Measurements from ENCODE around the gene ST6GAL1.
A peak's percentile ranks its signal among the peaks of the same experiment; 100 is the strongest.
"Not testable (repeated sequence)": the region's sequence is repeated elsewhere in the genome, so short reads cannot be mapped to it uniquely, and the experiment has no call there.

ST6GAL1 gene

DNA sequence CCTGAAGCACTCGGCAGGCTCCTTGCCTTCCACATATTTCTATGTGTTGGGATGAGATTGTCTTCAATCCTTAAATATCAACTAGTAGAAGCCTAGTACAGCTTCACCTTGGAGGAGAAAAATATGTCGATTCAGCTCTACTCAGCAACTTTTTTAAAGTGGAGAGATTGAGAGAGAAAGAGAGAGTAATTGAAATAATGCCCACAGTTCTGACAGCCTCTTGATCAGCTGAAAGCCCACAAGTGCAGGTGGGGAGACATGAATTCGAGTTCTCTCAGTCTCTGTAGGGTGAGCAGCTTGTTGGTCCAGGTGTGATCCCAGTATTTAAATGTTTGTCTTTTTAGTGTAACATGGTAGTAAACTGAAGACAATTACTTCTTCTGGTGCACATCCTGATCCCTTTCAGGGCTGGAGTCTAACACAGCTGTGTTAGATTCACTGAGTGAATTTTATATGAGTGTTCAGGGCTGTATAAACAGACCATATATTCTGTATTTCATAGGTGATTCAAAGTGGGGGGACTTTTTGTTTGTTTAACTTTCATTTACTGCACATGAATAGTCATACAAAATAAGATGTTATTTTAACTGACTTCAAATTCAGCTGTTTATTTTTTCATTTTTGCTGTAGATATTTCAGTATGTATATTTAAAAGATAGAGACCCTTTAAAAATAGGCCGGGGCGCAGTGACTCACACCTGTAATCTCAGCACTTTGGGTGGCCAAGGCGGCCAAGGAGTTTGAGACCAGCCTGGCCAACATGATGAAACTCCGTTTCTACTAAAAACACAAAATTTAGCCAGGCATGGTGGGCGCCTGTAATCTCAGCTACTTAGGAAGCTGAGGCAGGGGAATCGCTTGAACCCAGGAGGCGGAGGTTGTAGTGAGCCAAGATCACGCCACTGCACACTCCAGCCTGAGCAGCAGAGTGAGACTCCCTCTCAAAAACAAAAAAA, 64.0 kb downstream of the ST6GAL1 start:
- DNase-seq (ENCODE audit: low read depth) = no peak

DNA sequence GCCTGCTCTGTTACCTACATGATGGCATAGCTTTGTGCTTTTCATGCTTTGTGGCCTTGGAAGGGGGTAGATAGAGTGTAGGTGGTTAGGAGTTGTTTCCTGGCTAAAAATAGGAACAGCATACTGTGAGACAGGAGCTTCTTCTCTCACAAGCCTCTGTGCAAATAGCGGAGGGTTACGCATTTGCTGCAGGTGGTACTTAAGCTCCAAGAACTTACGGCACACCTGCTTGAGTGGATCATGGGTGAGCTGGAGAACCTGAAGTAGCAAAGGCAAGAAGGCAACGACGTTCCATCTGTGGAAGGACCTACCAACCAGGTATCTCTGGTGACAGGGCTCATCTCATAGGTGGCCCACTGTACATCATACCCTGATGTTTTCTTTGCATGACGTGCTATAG, 66.0 kb downstream of the ST6GAL1 start:
- DNase-seq (ENCODE audit: low read depth) = no peak

DNA sequence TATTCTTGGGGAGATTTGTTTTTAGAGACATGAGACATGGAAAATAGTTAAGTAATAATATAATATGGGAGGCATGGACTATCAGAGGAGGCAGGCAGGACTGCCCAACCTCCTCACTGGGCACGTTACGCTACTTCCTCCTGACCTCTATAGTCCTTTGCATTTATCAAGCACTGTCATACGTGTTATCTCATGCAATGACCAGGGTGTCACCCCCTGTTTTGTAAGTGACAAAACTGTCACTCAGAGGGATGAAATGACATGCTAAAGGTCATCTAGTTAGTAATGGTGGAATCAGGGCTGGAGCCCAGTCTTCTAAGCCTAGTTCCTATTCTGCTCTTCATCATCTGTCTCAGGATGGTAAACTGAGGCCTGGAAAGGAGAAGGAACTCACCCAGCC, 66.7 kb downstream of the ST6GAL1 start:
- DNase-seq (ENCODE audit: low read depth) = no peak

DNA sequence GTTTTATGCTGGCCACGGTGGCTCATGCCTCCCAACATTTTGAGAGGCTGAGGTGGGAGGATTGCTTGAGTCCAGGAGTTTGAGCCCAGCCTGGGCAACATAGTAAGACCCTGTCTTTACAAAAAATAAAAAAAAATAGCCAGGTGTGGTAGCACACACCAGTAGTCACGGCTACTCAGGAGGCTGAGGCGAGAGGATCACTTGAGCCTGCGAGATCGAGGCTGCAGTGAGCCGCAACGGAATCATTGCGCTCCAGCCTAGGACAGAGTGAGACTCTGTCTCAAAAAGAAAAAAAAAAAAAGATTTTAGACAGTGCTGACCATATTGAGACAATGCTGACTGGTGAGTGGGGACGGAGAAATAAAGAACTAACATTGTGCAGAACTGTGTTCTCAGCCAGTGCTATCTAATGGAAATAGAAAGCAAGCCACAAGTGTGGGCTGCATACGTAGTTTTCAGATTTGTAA, 67.2 kb downstream of the ST6GAL1 start:
- DNase-seq (ENCODE audit: low read depth) = no peak

DNA sequence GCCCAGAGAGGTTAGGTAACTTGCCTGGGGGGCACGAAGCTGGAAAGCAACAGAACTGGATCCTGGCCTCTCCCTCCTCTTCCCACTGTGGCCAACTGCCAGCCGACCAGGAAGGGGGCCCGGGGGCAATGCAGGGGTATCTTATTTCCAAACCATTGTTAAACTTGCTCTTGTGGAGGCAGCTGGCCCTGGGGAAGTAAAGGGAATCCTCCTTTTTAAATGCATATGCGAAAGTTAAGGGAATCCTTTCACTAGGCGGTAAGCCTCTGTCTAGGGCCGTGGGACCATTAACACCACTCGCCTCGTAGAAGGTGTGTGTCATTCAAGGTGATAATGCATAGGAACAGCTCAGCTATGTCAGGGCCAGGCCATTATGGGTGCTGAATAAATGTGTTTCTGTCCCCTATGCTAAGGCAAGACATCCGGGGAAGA, 68.6 kb downstream of the ST6GAL1 start:
- no peak for DNase-seq (ENCODE audit: low read depth)

DNA sequence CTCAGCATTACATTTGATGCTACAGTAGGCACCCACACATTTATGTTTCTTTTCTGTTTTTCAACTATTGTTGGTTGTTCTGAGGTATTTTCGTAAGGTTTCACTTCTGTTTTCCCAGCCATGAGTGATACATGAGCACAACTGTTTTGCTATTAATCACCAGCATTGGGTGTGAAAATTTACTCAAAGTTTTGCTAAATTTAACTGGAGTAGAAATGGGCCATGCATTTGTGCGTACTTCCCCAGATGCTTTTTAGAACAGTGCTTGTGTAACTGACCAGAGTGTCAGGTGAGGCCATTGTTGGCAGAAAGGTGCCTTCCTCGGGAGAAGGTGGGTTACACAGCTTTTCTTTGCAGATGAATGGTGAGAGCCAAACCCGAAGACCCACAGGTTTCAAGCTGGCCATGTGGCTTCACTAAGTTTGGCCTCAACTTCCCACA, 70.4 kb downstream of the ST6GAL1 start:
- no peak for DNase-seq (ENCODE audit: low read depth)

DNA sequence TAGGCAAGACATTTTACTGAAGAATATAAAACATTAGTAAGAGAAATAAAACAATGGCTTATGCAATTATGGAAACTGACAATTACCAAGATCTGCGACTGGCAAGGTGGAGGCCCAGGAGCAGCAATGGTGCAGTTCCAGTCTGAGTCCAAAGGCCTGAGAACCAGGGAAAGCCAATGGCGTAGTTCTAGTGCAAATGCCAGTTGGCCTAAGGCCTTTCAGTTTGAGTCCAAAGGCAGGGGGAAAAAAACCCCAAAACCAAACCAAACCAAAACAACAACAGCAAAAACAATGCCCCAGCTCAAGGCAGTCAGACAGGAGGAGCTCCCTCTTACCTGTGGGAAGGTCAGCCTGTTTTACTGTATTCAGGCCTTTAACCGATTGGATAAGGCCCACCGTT, 72.6 kb downstream of the ST6GAL1 start:
- DNase-seq (ENCODE audit: low read depth) = no peak

DNA sequence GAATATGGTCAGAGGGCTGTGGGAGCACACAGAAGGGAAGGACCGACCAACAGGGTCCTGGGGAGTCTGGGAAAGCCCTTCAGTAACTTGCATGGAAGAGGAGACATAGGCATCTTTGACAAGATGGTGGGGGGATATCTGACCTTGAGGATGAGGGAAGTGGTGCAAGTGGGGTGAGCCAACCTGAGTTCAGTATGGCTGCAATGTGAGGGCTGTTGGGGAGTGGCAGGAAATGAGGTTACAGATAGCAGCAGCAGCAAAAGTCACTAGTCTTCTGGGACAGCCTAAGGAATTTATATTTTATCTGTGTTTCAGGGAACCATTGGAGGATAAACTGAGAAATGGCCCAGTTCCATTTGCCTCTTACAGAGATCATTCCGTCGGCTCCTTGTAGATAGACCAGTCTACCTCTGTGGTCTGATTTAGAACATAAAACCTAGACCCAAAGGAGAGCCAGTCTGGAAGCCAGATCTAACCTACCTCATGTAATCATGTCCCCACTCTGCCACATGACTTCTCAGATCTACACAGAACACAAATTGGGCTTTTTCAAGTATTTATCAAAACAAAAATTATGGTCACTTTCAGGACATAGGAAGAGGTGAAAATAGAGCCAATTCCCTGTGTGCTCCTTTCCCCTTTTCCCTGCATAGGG, 75.6 kb downstream of the ST6GAL1 start:
- DNase-seq (ENCODE audit: low read depth) = no peak

DNA sequence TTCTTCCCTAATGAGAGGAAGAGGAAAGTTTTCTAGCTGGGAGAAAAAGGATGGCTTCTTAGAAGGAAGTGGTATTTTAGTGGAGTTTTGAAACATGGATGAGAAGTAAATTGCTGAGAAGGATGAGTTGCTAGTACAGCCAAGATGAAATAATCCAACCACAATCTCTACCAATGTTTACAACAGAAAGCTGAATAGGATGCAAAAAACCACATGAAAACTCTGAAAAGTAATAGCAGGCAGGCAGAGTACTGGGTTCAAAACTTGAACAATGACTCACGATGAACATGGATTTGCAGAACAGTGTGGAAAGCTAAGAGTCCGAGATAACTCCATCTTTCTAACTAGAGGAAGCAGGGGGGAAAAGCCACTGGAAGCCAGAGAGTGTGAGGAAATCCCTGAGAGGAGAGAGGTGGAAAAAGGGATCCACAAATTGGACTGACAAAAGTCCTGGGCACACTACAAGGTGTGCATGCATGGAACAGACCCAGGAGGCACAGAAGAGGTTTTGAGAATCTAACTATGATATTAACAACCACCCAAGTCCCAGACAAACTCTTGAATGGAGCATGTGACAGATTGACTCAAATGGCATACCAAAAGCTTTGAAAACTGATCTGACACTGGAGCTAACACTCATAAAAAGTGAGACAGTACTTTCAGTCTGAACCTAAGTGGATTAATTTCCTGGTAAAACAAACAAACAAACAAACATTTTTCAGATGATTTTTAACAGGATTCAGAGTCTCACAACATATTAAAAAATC, 76.7 kb downstream of the ST6GAL1 start:
- DNase-seq (ENCODE audit: low read depth) = no peak

DNA sequence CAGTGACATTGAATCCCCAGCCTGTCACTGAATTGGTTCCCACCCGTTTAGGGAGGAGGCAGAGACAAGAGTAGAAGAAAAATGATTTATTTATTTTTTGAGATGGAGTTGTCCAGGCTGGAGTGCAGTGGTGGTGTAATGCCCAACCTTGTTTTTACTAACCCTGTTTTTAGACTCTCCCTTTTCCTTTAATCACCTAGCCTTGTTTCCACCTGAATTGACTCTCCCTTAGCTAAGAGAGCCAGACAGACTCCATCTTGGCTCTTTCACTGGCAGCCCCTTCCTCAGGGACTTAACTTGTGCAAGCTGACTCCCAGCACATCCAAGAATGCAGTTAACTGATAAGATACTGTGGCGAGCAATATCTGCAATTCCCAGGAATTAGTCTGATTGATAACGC, 80.1 kb downstream of the ST6GAL1 start:
- DNase-seq (ENCODE audit: low read depth) = not testable (repeated sequence)

DNA sequence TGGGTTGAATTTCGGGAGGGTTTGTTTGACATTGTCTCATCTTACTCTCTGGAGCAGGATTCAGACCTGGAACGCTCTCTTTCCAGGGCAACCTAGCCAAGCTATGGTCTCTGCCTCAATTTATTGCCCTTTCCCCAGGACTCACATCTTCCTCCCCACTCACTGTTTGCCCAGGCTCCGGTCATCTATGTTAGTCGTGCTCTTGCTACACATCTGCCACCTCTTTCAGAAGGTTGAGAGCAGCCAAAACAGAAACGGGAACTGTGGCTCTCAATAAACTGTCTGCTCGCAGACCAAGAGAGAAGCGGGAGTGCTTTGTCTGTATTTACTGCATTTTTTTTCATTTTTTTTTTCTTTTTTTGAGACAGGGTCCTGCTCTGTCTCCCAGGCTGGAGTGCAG, 81.6 kb downstream of the ST6GAL1 start:
- no peak for DNase-seq (ENCODE audit: low read depth)

DNA sequence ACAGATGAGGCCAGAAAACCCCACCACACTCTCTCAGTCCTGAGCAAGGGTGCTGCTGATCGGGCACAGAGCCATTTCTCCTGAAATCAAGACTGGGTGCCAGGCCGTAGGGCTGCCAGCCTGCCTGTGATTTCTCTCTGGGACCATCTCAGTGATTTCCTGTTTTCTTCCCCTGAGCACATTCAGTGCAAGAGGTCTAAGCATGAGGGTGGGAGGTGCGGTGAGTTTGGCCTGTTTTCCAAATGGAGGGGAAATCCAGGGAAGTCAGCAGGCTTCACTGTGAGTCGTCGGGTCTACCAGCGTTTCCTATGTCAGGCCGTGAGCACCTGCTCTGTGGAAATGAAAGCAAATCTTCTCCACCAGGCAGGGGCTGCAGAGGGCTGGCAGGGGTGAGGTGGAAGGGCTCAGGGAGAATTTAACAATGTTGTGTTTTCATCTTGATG, 82.3 kb downstream of the ST6GAL1 start:
- no peak for DNase-seq (ENCODE audit: low read depth)

DNA sequence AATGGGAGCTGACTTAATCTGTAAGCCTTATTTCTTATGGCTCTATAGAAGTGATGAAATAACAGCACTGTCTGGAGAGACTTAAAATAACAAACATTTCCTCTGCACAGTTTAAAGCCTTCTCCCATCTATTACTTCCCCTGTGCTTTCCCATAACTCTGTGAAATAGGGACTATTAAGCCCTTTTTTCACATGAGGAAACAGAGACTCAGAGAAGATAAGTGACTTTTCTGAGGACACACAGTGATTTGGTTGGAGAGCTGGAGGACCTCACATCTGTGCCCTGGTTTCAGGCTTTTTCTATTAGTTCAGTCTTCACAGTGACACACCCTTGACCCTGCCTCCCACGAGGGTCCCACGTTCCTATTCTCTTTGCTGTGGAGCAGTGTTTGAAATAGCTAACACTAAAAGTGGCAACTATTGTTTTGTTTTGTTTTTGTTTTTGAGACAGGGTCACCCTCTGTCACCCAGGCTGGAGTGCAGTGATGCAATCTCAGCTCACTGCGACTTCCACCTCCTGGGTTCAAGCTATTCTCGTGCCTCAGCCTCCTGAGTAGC, 82.9 kb downstream of the ST6GAL1 start:
- no peak for DNase-seq (ENCODE audit: low read depth)

DNA sequence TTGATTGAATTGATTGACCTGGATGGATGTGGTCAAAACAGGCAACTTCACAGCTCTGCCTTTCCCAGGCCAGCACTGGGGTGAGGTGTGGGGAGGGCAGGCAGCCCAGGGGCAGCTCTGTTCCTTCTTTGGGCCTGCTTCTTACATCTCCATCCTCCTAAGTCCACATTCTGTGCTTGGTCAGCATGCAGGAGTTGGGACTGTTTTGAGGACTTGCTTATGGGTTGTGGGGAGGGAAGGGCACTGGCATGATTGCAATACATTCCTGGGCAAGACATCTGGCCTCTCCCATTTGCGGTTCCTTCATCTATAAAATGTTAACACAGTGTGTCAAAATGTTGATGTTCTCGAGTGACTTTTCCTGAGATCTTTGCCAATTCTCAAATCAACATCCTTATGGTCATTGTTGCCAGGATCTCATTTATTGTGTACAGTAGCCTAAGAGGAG, 84.1 kb downstream of the ST6GAL1 start:
- no peak for DNase-seq (ENCODE audit: low read depth)

DNA sequence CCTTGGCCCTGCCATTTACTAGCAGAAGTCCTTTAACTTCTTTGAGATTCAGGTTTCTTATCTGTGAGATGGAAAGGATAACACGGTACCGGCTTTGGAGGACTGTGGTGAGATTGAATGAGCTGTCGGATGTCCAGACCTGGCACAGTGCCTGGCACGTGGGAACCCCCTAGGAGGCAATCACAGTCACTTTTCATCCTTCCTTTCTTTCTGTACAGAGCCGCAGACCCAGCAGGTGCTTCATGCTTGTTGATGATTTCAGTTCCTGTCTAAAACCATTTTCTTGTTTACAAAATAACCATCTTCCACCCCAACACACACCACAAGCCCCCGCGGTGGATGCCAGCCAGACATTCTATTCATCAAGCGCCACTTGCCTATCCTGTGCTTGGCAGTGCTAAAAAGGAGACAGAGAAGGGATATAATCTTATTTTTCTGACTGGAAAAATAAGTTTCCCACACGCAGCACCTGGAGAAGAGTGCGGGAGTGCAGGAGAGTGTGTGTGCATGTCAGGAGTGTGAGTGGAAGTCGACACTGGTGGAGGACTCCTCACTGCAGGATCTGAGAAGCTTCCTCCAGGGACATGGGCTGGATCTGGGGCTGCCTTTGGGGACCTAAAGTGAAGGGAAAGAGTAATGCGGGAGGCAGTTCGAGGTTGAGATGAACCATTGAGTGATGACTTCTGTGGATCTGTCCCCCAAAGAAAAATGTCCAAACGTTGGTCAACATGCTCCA, 85.7 kb downstream of the ST6GAL1 start:
- DNase-seq (ENCODE audit: low read depth) = peak; percentile 35

DNA sequence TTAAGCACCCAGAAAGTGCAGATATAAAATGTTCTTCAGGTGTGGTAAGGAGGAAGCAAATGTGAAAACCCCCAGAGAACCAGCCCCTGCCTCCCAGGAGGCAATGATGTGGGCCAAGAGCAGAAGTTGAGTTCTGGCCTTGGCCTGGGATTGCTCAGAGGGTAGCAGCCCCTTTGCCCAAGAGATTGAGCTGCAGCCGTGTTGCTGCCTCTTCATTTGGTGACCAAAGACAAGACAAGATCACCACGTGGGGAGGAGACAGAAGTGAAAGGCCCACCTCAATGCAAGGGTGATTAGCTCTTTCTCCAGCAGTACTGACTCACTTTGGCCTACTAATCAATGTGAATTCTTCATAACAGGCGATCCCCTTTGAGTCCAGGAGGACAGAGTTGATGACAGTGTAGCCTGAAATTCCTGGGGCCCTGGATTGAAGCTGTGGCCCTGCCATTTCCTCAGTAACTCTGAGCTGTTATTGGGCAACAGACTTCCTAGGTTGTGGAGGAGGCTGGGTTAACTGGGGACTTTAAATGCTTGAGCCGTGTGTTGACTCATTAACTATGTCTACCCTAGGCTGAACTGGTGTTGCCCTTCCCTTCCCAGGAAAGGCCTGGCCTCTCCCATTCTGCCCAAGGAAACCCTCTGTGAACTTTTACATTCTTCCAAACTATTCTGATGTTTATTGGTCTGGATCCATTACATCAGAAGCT, 86.5 kb downstream of the ST6GAL1 start:
- no peak for DNase-seq (ENCODE audit: low read depth)

DNA sequence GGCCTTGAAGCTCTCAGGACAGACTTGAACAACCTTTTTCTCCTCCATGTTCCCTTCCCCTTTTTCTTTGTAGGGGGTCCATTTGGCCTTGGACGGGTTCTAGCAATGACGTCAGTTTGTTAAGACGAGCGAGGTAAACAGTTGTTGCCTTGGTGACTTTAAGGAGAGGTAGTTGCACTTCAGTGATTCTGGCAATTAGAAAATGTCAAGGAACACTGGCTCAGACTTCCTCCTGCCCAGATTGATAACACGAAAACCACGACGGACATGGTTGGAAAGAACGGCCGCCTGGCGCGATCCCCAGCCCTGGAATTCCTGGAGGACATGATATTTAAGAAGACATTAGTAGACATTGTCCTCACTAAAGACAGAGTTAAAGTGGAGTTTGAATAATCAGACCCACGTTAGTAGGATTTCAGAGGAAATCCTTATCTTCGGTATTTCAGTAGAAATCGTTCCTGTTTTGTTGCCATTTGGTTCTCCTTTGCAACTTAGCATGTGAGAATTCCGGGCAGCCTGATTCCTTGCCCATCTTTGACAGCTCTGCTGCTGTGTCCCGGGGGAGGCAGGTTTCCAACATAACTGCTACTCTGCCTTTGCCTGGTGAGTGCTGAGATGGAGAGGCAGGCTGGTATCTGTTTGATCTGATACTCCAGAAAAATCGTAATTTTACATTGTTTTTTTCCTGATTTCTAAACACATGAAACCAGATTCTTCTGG, 87.3 kb downstream of the ST6GAL1 start:
- no peak for DNase-seq (ENCODE audit: low read depth)

DNA sequence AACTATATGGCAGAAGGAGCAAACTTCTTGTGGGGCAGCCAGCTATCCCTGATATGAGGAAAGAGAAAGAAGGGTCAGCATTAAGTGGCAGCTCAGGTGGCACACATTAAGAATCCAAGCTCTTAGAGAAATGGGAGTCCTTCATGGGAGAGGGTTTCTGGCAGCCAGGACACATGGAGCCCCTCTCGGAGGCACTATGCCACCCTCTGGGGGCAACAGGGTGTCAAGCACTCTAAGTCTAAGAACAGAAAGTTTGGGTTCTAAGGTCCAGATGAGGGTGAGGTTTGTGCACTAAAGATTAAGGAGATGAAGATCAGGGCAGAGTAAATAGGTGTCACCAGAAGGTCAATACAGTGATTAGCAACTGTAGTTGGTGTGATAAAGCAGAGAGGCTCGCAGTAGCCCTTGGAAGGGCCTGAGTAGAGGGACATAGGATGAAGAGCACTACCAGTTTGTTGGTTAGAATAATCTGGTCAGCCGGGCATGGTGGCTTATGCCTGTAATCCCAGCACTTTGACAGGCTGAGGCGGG, 89.3 kb downstream of the ST6GAL1 start:
- DNase-seq (ENCODE audit: low read depth) = no peak

DNA sequence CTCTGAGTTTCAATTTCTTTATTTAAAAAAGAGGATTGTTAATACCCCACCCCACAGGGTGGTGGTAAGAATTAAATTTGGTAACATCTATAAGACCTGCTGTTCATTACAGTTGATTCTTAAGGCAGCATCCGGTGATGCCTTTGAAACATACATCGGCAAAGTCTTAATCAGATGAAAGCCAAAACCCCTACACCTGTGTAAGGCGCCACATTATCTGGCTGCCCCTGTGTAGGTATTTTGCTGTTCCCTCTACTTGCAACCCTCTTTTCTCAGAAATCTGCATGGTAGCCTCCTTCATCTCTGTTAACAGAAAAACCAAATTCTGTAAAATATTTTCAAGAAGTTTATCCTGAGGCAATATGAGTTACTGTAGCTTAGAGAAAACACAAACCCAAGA, 90.0 kb downstream of the ST6GAL1 start:
- DNase-seq (ENCODE audit: low read depth) = no peak

Data from activated gamma-delta T cell treated with anti-CD3 and anti-CD28 coated beads, Interleukin-2, amount 50 U/mL, for 16 hours (primary cell).